22Rv1 (cell line): ENCODE data around the gene MSI1.
"Not testable (repeated sequence)": the region's sequence is repeated elsewhere in the genome, so short reads cannot be mapped to it uniquely, and the experiment has no call there.

Experiments
- ZFX ChIP-seq: fragments of 450-650 bp; IDR thresholded peaks from 2 replicates; pipeline ENCODE4 v1.6.1; 2017; ENCODE audit warnings: antibody characterized with exemption, borderline replicate concordance
- TF ChIP-seq, protein P1 (sequence below): fragments of 450-650 bp; IDR thresholded peaks from 2 replicates; pipeline ENCODE4 v1.5.1; 2017; ENCODE audit warnings: mild to moderate bottlenecking

DNA sequence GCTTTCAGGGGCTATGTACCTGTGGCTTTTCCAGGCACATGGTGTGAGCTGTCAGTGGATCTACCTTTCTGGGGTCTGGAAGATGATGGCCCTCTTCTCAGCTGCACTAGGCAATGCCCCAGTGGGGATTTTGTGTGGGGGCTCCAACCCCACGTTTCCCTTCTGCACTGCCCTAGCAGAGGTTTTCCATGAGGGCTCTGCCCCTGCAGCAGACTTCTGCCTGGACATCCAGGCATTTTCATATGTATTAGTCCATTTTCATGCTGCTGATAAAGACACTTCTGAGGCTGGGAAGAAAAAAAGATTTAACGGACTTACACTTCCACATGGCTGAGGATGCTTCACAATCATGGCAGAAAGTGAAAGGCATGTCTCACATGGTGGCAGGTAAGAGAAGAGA, 32.6 kb downstream of the MSI1 start:
- TF ChIP-seq, protein P1, sequence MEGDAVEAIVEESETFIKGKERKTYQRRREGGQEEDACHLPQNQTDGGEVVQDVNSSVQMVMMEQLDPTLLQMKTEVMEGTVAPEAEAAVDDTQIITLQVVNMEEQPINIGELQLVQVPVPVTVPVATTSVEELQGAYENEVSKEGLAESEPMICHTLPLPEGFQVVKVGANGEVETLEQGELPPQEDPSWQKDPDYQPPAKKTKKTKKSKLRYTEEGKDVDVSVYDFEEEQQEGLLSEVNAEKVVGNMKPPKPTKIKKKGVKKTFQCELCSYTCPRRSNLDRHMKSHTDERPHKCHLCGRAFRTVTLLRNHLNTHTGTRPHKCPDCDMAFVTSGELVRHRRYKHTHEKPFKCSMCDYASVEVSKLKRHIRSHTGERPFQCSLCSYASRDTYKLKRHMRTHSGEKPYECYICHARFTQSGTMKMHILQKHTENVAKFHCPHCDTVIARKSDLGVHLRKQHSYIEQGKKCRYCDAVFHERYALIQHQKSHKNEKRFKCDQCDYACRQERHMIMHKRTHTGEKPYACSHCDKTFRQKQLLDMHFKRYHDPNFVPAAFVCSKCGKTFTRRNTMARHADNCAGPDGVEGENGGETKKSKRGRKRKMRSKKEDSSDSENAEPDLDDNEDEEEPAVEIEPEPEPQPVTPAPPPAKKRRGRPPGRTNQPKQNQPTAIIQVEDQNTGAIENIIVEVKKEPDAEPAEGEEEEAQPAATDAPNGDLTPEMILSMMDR = not testable (repeated sequence)
- TF ChIP-seq ZFX = not testable (repeated sequence)
